A549 (cell line): ENCODE measurements around the gene OPN1LW.
"Not testable (repeated sequence)": the region's sequence is repeated elsewhere in the genome, so short reads cannot be mapped to it uniquely, and the experiment has no call there.

Source experiments
- CTCF ChIP-seq: fragments of >200 bp; sonication (Bioruptor Twin); formaldehyde crosslinking; IDR thresholded peaks from 3 replicates; pipeline ENCODE4 v1.5.1; 2016
- HES2 ChIP-seq: fragments of >200 bp; sonication (Bioruptor Twin); formaldehyde crosslinking; IDR thresholded peaks from 2 replicates; pipeline ENCODE4 v1.6.1; 2016
- POLR2A ChIP-seq: IDR thresholded peaks from 2 replicates; pipeline ENCODE4 v1.6.1; 2012; ENCODE audit warnings: mild to moderate bottlenecking, low read length
- RAD21 ChIP-seq, 2 experiments: fragments of >200 bp in 1 of 2; sonication (Bioruptor Twin) in 1 of 2; formaldehyde crosslinking in 1 of 2; IDR thresholded peaks in 1 of 2; conservative IDR thresholded peaks in 1 of 2; 2 replicates in 1 of 2; 3 replicates in 1 of 2; pipeline ENCODE4 v1.6.1; 2012 to 2018; ENCODE audit warnings: inconsistent platforms in 1 of 2
- RNF2 ChIP-seq: fragments of 200-600 bp; sonication (generic); IDR thresholded peaks from 2 replicates; pipeline ENCODE4 v1.6.1; 2016; ENCODE audit warnings: low read depth, mild to moderate bottlenecking, antibody characterized with exemption, moderate library complexity, borderline replicate concordance
- TP53 ChIP-seq: fragments of 250-450 bp; sonication (Bioruptor Pico); IDR thresholded peaks from 2 replicates; pipeline ENCODE4 v1.5.0; 2021; ENCODE audit warnings: mild to moderate bottlenecking, moderate library complexity

- not testable (repeated sequence) for TF ChIP-seq RAD21 (conservative IDR thresholded peaks at IDR 0.05 in 1 of 2, IDR thresholded peaks at IDR 0.05 in 1 of 2); POLR2A; CTCF; TP53; RNF2; HES2
These were observed 38.3 kb downstream of the OPN1LW start, which contains the start of gene OPN1MW for GRCh38 chrX:154182296-154182695.
